GM19099 (cell line): ENCODE data around the gene PRRC2A.

ENCODE experiments used
- POLR2A ChIP-seq: IDR thresholded peaks from 3 replicates; pipeline ENCODE4 v1.6.1; 2011; ENCODE audit warnings: low read depth; ENCODE audit not compliant: insufficient read length; ENCODE audit errors: extremely low read depth

PRRC2A gene

DNA sequence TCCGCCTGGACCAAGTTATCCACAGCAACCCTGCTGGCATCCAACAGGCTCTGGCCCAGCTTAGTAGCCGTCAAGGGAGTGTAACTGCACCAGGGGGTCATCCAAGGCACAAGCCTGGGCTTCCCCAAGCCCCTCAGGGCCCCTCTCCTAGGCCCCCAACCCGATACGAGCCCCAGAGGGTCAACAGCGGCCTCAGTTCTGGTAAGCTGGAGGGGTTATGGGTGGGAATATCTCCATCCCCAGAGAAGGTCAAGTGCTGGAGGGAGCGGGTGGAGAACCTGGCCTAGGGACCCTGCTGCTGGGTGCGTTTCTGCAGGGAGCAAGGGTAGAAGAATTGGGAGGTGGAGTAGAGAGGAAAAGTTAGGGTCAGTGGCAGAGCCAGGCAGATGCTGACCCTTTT is 12.9 kb downstream of the PRRC2A start:
- no peak for TF ChIP-seq POLR2A

GRCh38 chr6:31634131-31634530 is 13.6 kb downstream of the PRRC2A start:
- TF ChIP-seq POLR2A: no peak

- no peak for TF ChIP-seq POLR2A
Measured at GRCh38 chr6:31634969-31635575, 14.6 kb downstream of the PRRC2A start.

- no peak for TF ChIP-seq POLR2A
Measured at GRCh38 chr6:31636698-31637596, 16.4 kb downstream of the PRRC2A start.

- no peak for TF ChIP-seq POLR2A
Measured at GRCh38 chr6:31639043-31639442, 18.5 kb downstream of the PRRC2A start.

DNA sequence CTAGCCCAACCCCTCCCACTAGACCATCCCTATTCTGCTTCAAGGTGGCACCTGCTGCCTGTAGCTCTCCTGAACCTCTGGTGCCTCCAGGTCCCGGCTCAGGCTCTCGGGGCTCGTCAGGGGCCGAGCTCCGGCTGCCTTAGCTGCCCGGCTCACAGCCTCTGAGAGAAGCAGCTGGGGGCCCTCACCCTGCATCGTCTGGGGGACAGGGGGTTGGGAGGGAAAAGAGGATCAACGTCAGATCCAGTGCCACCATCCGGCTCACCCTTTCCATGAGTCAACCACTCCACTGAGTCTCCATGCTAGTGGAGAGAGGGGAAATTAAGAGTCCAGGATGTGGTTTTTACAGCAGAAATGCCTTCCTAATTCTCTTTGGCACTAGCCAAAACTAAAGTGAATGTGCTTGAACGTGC is 18.9 kb downstream of the PRRC2A start:
- TF ChIP-seq POLR2A: no peak

DNA sequence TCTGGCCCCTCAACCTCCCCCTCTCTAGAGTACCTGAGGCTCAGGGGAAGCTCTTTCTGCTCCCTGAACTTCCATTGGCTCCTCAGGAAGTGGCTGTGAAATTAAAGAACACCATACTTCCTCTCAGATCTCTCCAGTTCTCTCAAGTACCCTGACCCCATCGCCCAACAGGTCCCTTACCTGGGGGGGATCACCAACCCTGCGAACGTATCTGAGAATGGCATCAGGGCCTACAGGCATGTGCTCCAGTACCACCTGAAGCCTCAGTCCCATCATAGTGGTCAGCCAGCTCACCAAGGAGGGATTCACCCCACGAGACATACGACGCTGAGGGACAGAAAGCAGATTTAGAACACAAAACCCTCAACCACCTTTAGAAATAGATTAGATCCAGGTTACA is 20.1 kb downstream of the PRRC2A start:
- TF ChIP-seq POLR2A: no peak

GRCh38 chr6:31641370-31641769 is 20.9 kb downstream of the PRRC2A start:
- TF ChIP-seq POLR2A: no peak

DNA sequence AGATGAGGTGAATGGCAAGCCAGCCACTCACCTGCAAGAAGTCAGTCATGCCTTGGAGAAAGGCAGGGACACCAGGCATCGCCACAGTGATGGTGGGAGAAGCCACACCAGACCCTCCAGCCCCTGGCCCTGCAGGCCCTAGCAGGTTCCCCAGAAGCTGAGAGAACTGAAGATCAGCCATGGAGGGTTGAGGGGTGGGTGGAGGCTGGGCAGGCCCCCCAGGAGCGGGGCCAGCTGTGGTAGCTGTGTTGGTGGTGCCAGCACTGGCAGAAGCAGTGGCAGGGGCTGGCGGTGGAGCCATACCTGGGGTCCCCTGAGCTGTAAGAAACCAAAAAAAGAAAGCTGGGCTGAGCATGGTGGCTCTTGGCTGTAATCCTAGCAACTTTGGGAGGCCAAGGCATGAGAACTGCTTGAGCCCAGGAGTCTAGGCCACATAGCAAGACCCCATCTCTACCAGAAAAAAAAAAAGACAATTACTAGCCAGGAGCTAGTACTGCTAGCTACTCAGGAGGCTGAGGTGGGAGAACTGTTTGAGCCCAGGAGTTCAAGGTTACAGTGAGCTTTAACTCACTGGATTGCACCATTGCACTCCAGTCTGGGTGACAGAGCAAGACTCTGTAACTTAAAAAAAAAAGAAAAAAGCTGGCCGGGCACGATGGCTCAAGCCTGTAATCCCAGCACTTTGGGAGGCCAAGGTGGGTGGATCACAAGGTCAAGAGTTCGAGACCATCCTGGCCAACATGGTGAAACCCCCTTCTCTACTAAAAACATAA is 22.5 kb downstream of the PRRC2A start:
- TF ChIP-seq POLR2A: no peak

- TF ChIP-seq POLR2A: no peak
Measured at GRCh38 chr6:31643818-31644454, 23.4 kb downstream of the PRRC2A start.

- TF ChIP-seq POLR2A: no peak
Measured at GRCh38 chr6:31645325-31645724, 24.8 kb downstream of the PRRC2A start.

DNA sequence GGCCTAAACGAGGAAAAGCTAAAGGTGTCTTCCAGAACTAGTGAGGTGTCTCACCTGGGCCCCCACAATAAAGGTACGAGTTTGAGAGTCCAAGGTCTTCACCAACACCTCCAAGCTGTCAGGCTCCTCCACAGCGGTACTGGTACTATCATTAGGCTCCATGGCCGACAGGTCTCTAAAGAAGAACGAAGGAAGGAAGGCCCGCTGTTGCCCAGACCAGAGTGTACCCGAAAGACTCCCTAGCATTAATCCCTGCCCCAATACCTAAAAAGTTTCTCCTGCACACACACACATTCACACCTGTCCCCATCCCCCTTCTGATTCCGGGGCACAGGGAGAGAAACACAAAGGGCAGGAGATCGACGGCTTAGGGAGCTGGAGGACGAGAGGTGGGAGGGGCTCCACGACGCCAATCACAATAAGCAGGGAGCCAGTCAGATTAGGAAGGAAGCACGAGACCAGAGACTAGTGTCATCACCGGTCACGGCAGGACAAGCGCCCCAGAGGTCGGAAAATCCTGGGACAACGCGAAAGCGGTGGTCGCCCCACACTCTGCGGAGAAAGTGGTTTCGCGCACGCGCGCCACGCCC is 31.2 kb downstream of the PRRC2A start:
- no peak for TF ChIP-seq POLR2A

DNA sequence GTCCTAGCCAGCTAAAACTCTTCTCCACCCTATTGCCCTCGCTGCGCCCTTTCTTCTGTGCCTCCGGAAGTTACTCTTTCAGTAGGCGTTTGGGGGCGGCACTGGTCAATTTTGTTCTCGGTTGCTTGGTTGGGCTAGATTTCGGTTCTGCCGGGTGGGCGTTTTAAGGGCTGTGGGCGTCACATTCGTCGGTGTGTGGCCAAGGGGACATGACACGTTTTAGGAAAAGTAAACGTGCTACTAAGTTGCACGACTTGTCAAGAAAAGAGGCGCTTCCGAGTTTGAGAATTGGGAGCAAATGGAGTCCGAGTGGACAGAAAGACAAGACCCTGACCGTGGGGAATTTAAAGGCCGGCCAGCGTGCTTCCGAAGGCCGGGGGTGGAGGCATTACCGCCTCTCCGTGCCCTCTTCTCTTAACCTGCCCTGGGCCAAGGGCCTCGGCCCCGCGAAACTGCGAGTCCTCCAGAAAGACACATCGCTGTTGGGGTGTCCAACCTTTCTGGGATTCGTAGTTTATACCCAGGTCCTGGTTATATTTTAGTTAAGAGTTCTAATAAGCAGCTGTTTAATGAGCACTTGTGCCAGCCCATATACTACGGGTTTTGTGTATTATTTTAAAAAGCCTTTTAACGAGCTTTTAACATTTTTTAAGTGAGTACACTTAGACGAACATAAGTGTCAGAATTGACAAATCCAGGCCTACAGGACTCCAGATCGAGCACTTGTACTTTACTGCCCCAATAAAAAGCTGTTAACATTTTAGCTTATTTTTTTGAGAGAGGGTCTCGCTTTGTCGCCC is 32.6 kb downstream of the PRRC2A start:
- TF ChIP-seq POLR2A: peak; percentile 45

GRCh38 chr6:31654574-31655348 is 34.2 kb downstream of the PRRC2A start:
- no peak for TF ChIP-seq POLR2A
